Suprapubic skin (tissue), 4 donors: ENCODE data around the gene PAQR8. TPM values are rescaled to one million over a fixed set of nuclear protein-coding genes. Genes with fewer than 3 reads are reported as not detected.

Experiments
- DNase-seq, 2 donors: peaks; one replicate each; pipeline ENCODE4 v3.0.0-alpha.2; 2019; ENCODE audit warnings: low spot score in 2 of 2
- H3K27ac ChIP-seq: fragments of 200-600 bp; sonication (generic); one replicate; pipeline ENCODE4 v1.5.1; 2019
- H3K27me3 ChIP-seq: fragments of 200-600 bp; sonication (generic); one replicate; pipeline ENCODE4 v1.5.1; 2019
- H3K36me3 ChIP-seq: fragments of 200-600 bp; sonication (generic); one replicate; pipeline ENCODE4 v1.5.1; 2019
- H3K4me1 ChIP-seq: fragments of 200-600 bp; sonication (generic); one replicate; pipeline ENCODE4 v1.5.1; 2019
- H3K4me3 ChIP-seq: fragments of 200-600 bp; sonication (generic); one replicate; pipeline ENCODE4 v1.5.1; 2019; ENCODE audit warnings: mild to moderate bottlenecking
- H3K9me3 ChIP-seq: fragments of 200-600 bp; sonication (generic); one replicate; pipeline ENCODE4 v1.5.1; 2019
- CTCF ChIP-seq, 2 donors: fragments of 200-600 bp in 1 of 2; fragments of 450-650 bp in 1 of 2; sonication (generic) in 1 of 2; IDR thresholded peaks; one replicate each; pipeline ENCODE4 v1.5.1; 2016 to 2019; ENCODE audit warnings: antibody characterized with exemption in 2 of 2, mild to moderate bottlenecking in 1 of 2, moderate library complexity in 1 of 2
- EP300 ChIP-seq: sonication (generic); formaldehyde crosslinking; IDR thresholded peaks from one replicate; pipeline ENCODE4 v1.6.1; 2017; ENCODE audit warnings: antibody characterized with exemption
- POLR2A ChIP-seq, 2 donors: fragments of 450-650 bp; IDR thresholded peaks; one replicate each; pipeline ENCODE4 v1.6.1; 2017; ENCODE audit warnings: antibody characterized with exemption in 2 of 2, mild to moderate bottlenecking in 2 of 2, moderate library complexity in 2 of 2
- POLR2AphosphoS5 ChIP-seq, 3 donors: sonication (generic); formaldehyde crosslinking; IDR thresholded peaks; one replicate each; pipeline ENCODE4 v1.6.1; 2017; ENCODE audit warnings: antibody characterized with exemption in 3 of 3
- WGBS: methylation state at CpG from one replicate; pipeline ENCODE4 v1.1.5; 2018; 5-methylcytosine and 5-hydroxymethylcytosine counted together
- total RNA-seq, 4 donors: library from RNA; depleted of rRNA; stranded (reverse); fragments of >200 nt; gene quantifications; one replicate each; pipeline ENCODE4 v1.1.0, GENCODE V29; 2016

The PAQR8 gene
- total RNA-seq, 4 donors from 2014 or later, result 2.2 to 6.5 (median 2.8) TPM

- no peaks in the 10 kb centered on the region for H3K36me3 ChIP-seq
- no peaks in the 10 kb centered on the region for H3K27me3 ChIP-seq
- no peak for DNase-seq
- no peak overlapping the region for H3K27ac ChIP-seq
- TF ChIP-seq CTCF (IDR thresholded peaks at IDR 0.05) (no peak), EP300 (no peak), POLR2A (IDR thresholded peaks at IDR 0.05) (no peak), POLR2AphosphoS5 (IDR thresholded peaks at IDR 0.05) (no peak)
- no peaks in the 10 kb centered on the region for H3K9me3 ChIP-seq
- 95% methylated on average over 2 of the region's 2 CpGs for WGBS
- H3K4me3 ChIP-seq, result no peak overlapping the region
- H3K4me1 ChIP-seq, result no peaks in the 10 kb centered on the region
Measured at GRCh38 chr6:52369234-52369633, 7.3 kb downstream of the PAQR8 start.

GRCh38 chr6:52371656-52372191, 9.8 kb downstream of the PAQR8 start:
- H3K4me3 ChIP-seq, result no peak overlapping the region
- H3K27me3 ChIP-seq, result no peaks in the 10 kb centered on the region
- no peak overlapping the region for H3K27ac ChIP-seq
- no peaks in the 10 kb centered on the region for H3K36me3 ChIP-seq
- 35% methylated on average over 2 of the region's 2 CpGs for WGBS
- no peak for DNase-seq
- H3K9me3 ChIP-seq, result no peaks in the 10 kb centered on the region
- no peaks in the 10 kb centered on the region for H3K4me1 ChIP-seq
- TF ChIP-seq POLR2A (IDR thresholded peaks at IDR 0.05) (no peak), POLR2AphosphoS5 (IDR thresholded peaks at IDR 0.05) (no peak), EP300 (no peak), CTCF (IDR thresholded peaks at IDR 0.05) (no peak)

- Histone ChIP-seq H3K27me3 (no peaks in the 10 kb centered on the region), H3K4me1 (no peaks in the 10 kb centered on the region), H3K27ac (no peak overlapping the region), H3K36me3 (no peaks in the 10 kb centered on the region), H3K4me3 (no peak overlapping the region), H3K9me3 (no peaks in the 10 kb centered on the region)
- DNase-seq, result no peak
- TF ChIP-seq EP300 (no peak), POLR2A (IDR thresholded peaks at IDR 0.05) (no peak), CTCF (IDR thresholded peaks at IDR 0.05) (no peak), POLR2AphosphoS5 (IDR thresholded peaks at IDR 0.05) (no peak)
- WGBS, result 94% methylated on average over 5 of the region's 5 CpGs
Measured at GRCh38 chr6:52373151-52373690, 11.3 kb downstream of the PAQR8 start.

GRCh38 chr6:52374247-52374646, 12.3 kb downstream of the PAQR8 start:
- WGBS, result 96% methylated on average over 4 of the region's 4 CpGs
- no peak for DNase-seq
- Histone ChIP-seq H3K4me3 (no peak overlapping the region), H3K27ac (no peak overlapping the region), H3K36me3 (no peaks in the 10 kb centered on the region), H3K27me3 (no peaks in the 10 kb centered on the region), H3K4me1 (no peaks in the 10 kb centered on the region), H3K9me3 (no peaks in the 10 kb centered on the region)
- TF ChIP-seq CTCF (IDR thresholded peaks at IDR 0.05), result no peak
- no peak for TF ChIP-seq POLR2AphosphoS5 (IDR thresholded peaks at IDR 0.05)
- no peak for TF ChIP-seq POLR2A (IDR thresholded peaks at IDR 0.05)
- TF ChIP-seq EP300, result no peak

- no peak for TF ChIP-seq POLR2A (IDR thresholded peaks at IDR 0.05)
- no peak for TF ChIP-seq POLR2AphosphoS5 (IDR thresholded peaks at IDR 0.05)
- TF ChIP-seq EP300, result no peak
- no peak for TF ChIP-seq CTCF (IDR thresholded peaks at IDR 0.05)
- Histone ChIP-seq H3K4me1 (no peaks in the 10 kb centered on the region), H3K9me3 (no peaks in the 10 kb centered on the region), H3K36me3 (no peaks in the 10 kb centered on the region), H3K27ac (no peak overlapping the region), H3K4me3 (no peak overlapping the region), H3K27me3 (no peaks in the 10 kb centered on the region)
- 72% methylated on average over 2 of the region's 2 CpGs for WGBS
- DNase-seq, result no peak
Measured at GRCh38 chr6:52375780-52376556, 14.0 kb downstream of the PAQR8 start.
